ENCODE data around the gene TMEM259. TPM values are rescaled to one million over a fixed set of nuclear protein-coding genes. Genes with fewer than 3 reads are reported as not detected.

TMEM259 gene
- total and polyA plus RNA-seq, 2 of the 13 experiments (the other 11 are each of a cell fraction or from before 2014, with no cell fraction given) = 64.7 to 164 TPM

GRCh38 chr19:1049800-1050199 is 28.9 kb upstream of the TMEM259 start:
- no peak overlapping the region for H3K4me3 ChIP-seq (replicated peaks in 1 of 3; ENCODE audit: insufficient read depth in 1 of 3, low read depth in 2 of 3, low read length in 3 of 3)
- H3K4me1 ChIP-seq (ENCODE audit: insufficient read depth, low read length) = peaks cover 43% of the 10 kb centered on the region
- H3K9me3 ChIP-seq (ENCODE audit: low read length) = no peaks in the 10 kb centered on the region
- no peaks in the 10 kb centered on the region for H4K20me1 ChIP-seq (ENCODE audit: insufficient read depth, low read length)
- WGBS (ENCODE audit: low lambda C conversion rate) = 87% methylated on average over 11 of the region's 11 CpGs
- peak; percentile 0 for TF ChIP-seq HNRNPK (IDR thresholded peaks at IDR 0.05; ENCODE audit: low read depth, low read length, poor library complexity, severe bottlenecking)
- 0 out of 2 replicates have a peak, but pooled peaks have one; percentile 41 for TF ChIP-seq ZBTB33 (CRISPR knock-in tag; IDR thresholded peaks at IDR 0.05)
- no peak for TF ChIP-seq MXD3 (CRISPR knock-in tag; IDR thresholded peaks at IDR 0.05)
- CTCF ChIA-PET (ENCODE audit: low intra/inter-chr PET ratio, low total read pairs) = no interaction called here
- POLR2A ChIA-PET = no interaction called here
- FAIRE-seq = no peak
- H3K27me3 ChIP-seq (ENCODE audit: control insufficient read depth in 1 of 2, insufficient read depth in 2 of 2, low read length in 2 of 2) = no peaks in the 10 kb centered on the region
- ATAC-seq = no peak
- no peak for DNase-seq (ENCODE audit: low spot score)
- no TSS peak for BruUV-seq (replicated peaks)
- H3K79me2 ChIP-seq (ENCODE audit: insufficient read depth, low read length) = no peaks in the 10 kb centered on the region
- H3K4me2 ChIP-seq (ENCODE audit: low read depth, low read length) = no peak overlapping the region
- H3K27ac ChIP-seq (ENCODE audit: extremely low read length, insufficient read depth, low read length) = no peak overlapping the region
- in situ Hi-C loops (cut with HindIII; ENCODE audit: extremely low pct_ligation_motif_present, low pct_unique_long_range_greater_than_20kb) (no loop called here), intact Hi-C loops (cut with micrococcal nuclease; ENCODE audit: unreplicated experiment) (loop anchor here (10.0 kb wide), 1 partner anchor 55 kb away; the partner anchor contains the start of gene GPX4)
- no peak overlapping the region for H3K9ac ChIP-seq (ENCODE audit: insufficient read depth, low read depth, low read length)
- H3K36me3 ChIP-seq (replicated peaks in 1 of 2; ENCODE audit: control insufficient read depth in 1 of 2, insufficient read depth in 2 of 2, low read length in 2 of 2) = peaks cover 4 to 13% of the 10 kb centered on the region in 2 experiments; a peak in 3 of 5 replicates
- H2AFZ ChIP-seq (ENCODE audit: low read length) = no peak overlapping the region

- H3K36me3 ChIP-seq (replicated peaks in 1 of 2; ENCODE audit: control insufficient read depth in 1 of 2, insufficient read depth in 2 of 2, low read length in 2 of 2) = peaks cover 2 to 6% of the 10 kb centered on the region in 2 experiments; a peak in 1 of 5 replicates
- no TSS peak for BruUV-seq (replicated peaks)
- TF ChIP-seq ZNF687 (CRISPR knock-in tag; IDR thresholded peaks at IDR 0.05) (0 out of 2 replicates have a peak, but pooled peaks have one; percentile 15), HNRNPK (IDR thresholded peaks at IDR 0.05; ENCODE audit: low read depth, low read length, poor library complexity, severe bottlenecking) (peak; percentile 43), MYPOP (CRISPR knock-in tag; IDR thresholded peaks at IDR 0.05) (no peak), ZNF30 (CRISPR knock-in tag; IDR thresholded peaks at IDR 0.05) (no peak), ZBTB38 (CRISPR knock-in tag; IDR thresholded peaks at IDR 0.05) (0 out of 2 replicates have a peak, but pooled peaks have one; percentile 26)
- CTCF ChIA-PET (ENCODE audit: low intra/inter-chr PET ratio, low total read pairs) = no interaction called here
- no peak overlapping the region for H3K27ac ChIP-seq (ENCODE audit: extremely low read length, insufficient read depth, low read length)
- H4K20me1 ChIP-seq (ENCODE audit: insufficient read depth, low read length) = no peaks in the 10 kb centered on the region
- no peaks in the 10 kb centered on the region for H3K27me3 ChIP-seq (ENCODE audit: control insufficient read depth in 1 of 2, insufficient read depth in 2 of 2, low read length in 2 of 2)
- H3K4me2 ChIP-seq (ENCODE audit: low read depth, low read length) = no peak overlapping the region
- H2AFZ ChIP-seq (ENCODE audit: low read length) = no peak overlapping the region
- H3K9me3 ChIP-seq (ENCODE audit: low read length) = no peaks in the 10 kb centered on the region
- in situ Hi-C loops (cut with HindIII; ENCODE audit: extremely low pct_ligation_motif_present, low pct_unique_long_range_greater_than_20kb) (no loop called here), intact Hi-C loops (cut with micrococcal nuclease; ENCODE audit: unreplicated experiment) (no loop called here)
- FAIRE-seq = no peak
- no peak overlapping the region for H3K9ac ChIP-seq (ENCODE audit: insufficient read depth, low read depth, low read length)
- no peaks in the 10 kb centered on the region for H3K79me2 ChIP-seq (ENCODE audit: insufficient read depth, low read length)
- no peak for ATAC-seq
- no peak overlapping the region for H3K4me3 ChIP-seq (replicated peaks in 1 of 3; ENCODE audit: insufficient read depth in 1 of 3, low read depth in 2 of 3, low read length in 3 of 3)
- peaks cover 43% of the 10 kb centered on the region for H3K4me1 ChIP-seq (ENCODE audit: insufficient read depth, low read length)
- POLR2A ChIA-PET = no interaction called here
- DNase-seq (ENCODE audit: low spot score) = no peak
- WGBS (ENCODE audit: low lambda C conversion rate) = 82% methylated on average over 11 of the region's 17 CpGs
These were observed 28.2 kb upstream of the TMEM259 start for GRCh38 chr19:1049106-1049505.

Data from HepG2 (cell line).